GM12878 (cell line): Measurements from ENCODE around the gene METTL4. TPM values are rescaled to one million over a fixed set of nuclear protein-coding genes. Genes with fewer than 3 reads are reported as not detected.

ENCODE experiments used
- E2F8 ChIP-seq: fragments of 450-650 bp; IDR thresholded peaks from 2 replicates; pipeline ENCODE4 v1.6.1; 2018; ENCODE audit warnings: mild to moderate bottlenecking, low read depth, moderate library complexity; ENCODE audit not compliant: partially characterized antibody
- MEF2A ChIP-seq: IDR thresholded peaks from 2 replicates; pipeline ENCODE4 v1.6.1; 2011; ENCODE audit warnings: low read depth, mild to moderate bottlenecking, low read length, moderate library complexity; ENCODE audit not compliant: insufficient read depth
- NFYB ChIP-seq: IDR thresholded peaks from 2 replicates; pipeline ENCODE4 v1.6.1; 2011; ENCODE audit warnings: low read depth, mild to moderate bottlenecking, low read length, improper control_type of control experiment, moderate library complexity; ENCODE audit not compliant: insufficient read depth
- PRDM15 ChIP-seq: fragments of 450-650 bp; formaldehyde crosslinking; IDR thresholded peaks from 2 replicates; pipeline ENCODE4 v1.4.0; 2020; ENCODE audit warnings: mild to moderate bottlenecking, moderate library complexity
- polyA plus RNA-seq, 11 experiments: library from polyadenylated mRNA; depleted of rRNA in 4 of 11; unstranded in 6 of 11; stranded (reverse) in 5 of 11; fragments of >200 nt; fragmentation: Nextera tagmentation in 4 of 11; fragmentation: Illumina TruSeq in 1 of 11; extraction: Ambion mirVana in 4 of 11; extraction: Trizol in 1 of 11; gene quantifications; 1 replicate in 1 of 11; 2 replicates in 10 of 11; pipeline versions ENCODE4 v1.2.1 to v1.2.3, GENCODE V29; 2011 to 2016; ENCODE audit warnings: inconsistent platforms in 2 of 11, missing spikeins in 2 of 11, low read depth in 1 of 11
- total RNA-seq, 4 experiments: library from RNA; depleted of rRNA in 3 of 4; stranded (reverse); fragments of >200 nt in 3 of 4; fragmentation: Illumina TruSeq in 1 of 4; extraction: Trizol in 1 of 4; gene quantifications; 2 replicates each; pipeline versions ENCODE4 v1.2.1 to v1.2.3, GENCODE V29; 2013 to 2021

METTL4 gene
- total and polyA plus RNA-seq, 10 of the 15 experiments (the other 5 are each of a cell fraction or from before 2014, with no cell fraction given), result 4.9 to 15.2 (median 12.3) TPM

- TF ChIP-seq PRDM15 (CRISPR knock-in tag) (no peak), E2F8 (no peak), MEF2A (no peak), NFYB (no peak)
- TF ChIP-seq, all 136 proteins: peak for 0
Observed at GRCh38 chr18:2549462-2549861, 21.8 kb downstream of the METTL4 start (continued).
